Activated T-helper 2 cell treated with anti-CD3 and anti-CD28 coated beads, Interferon-gamma antibody, Interleukin-2, Interleukin-4, amounts not matched to agents 10 μg/mL and 5 μg/mL and 100 μg/mL, durations not matched to agents 14 hours and 24 hours and 36 hours (primary cell): ENCODE measurements around the gene TRAPPC3L. TPM values are rescaled to one million over a fixed set of nuclear protein-coding genes. Genes with fewer than 3 reads are reported as not detected.

ENCODE experiments used
- DNase-seq: peaks from one replicate; pipeline ENCODE4 v3.0.0; 2021; ENCODE audit warnings: low spot score
- H3K27ac Mint-ChIP-seq: one replicate; pipeline ENCODE4 v1.8.0; 2021; ENCODE audit warnings: mixed read lengths
- H3K27me3 Mint-ChIP-seq: one replicate; pipeline ENCODE4 v1.8.0; 2021; ENCODE audit warnings: low read depth, mixed read lengths
- H3K36me3 Mint-ChIP-seq: one replicate; pipeline ENCODE4 v1.8.0; 2021; ENCODE audit warnings: low read depth, mixed read lengths
- H3K4me1 Mint-ChIP-seq: one replicate; pipeline ENCODE4 v1.8.0; 2021; ENCODE audit warnings: low read depth, mixed read lengths
- H3K4me3 Mint-ChIP-seq: one replicate; pipeline ENCODE4 v1.8.0; 2021; ENCODE audit warnings: low read depth, mild to moderate bottlenecking, moderate library complexity, mixed read lengths
- H3K9me3 Mint-ChIP-seq: one replicate; pipeline ENCODE4 v1.8.0; 2021; ENCODE audit warnings: mixed read lengths
- intact Hi-C: fragments of 100-400 bp; cut with micrococcal nuclease; formaldehyde crosslinking; loops from one replicate; pipeline ENCODE4 v1.15.1; 2023
- total RNA-seq: library from RNA; stranded (reverse); gene quantifications from 2 replicates; pipeline ENCODE4 v1.2.3, GENCODE V29; 2022

Gene TRAPPC3L
- total RNA-seq, 1 donor from 2014 or later = not detected

DNA sequence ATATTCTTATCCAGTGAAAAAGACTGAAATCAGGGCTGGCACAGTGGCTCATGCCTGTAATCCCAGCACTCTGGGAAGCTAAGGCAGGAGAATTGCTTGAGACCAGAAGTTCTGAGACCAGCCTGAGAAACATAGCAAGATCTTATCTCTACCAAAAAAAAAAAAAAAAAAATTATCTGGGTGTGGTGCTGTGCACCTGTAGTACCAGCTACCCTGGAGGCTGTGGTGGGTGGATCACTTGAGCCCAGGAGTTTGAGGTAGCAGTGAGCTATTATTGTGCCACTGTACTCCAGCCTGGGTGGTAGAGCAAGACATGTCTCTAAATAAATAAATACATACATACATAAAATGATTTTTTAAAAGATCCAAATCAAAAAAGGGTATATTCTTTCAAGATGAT, 78.0 kb downstream of the TRAPPC3L start:
- Mint-ChIP-seq H3K36me3 (peaks cover 8% of the 10 kb centered on the region), H3K27me3 (peaks cover 41% of the 10 kb centered on the region), H3K9me3 (no peaks in the 10 kb centered on the region), H3K4me3 (no peak overlapping the region), H3K27ac (no peak overlapping the region), H3K4me1 (peaks cover 30% of the 10 kb centered on the region)
- no peak for DNase-seq
- intact Hi-C loops = no loop called here

DNA sequence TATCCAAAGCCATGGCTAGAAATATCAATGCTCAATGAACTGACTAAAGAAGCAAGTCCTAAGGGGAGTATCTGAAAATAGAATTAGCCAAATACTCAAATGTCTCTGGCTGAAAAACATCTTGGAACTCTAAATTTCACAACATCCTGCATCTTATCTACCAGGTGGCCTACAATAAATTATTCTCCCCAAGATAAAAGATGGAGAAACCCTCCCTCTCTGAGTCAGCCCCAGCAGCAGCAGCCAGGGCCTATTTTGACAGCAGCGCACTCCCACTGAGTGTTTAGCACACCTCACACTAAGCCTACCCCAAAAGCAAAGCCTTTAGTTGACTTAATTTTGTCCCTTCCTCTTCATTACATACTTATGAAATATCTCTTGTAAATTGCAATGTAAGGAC, 78.4 kb downstream of the TRAPPC3L start:
- intact Hi-C loops = no loop called here
- peaks cover 31% of the 10 kb centered on the region for H3K4me1 Mint-ChIP-seq
- H3K27ac Mint-ChIP-seq = no peak overlapping the region
- H3K27me3 Mint-ChIP-seq = peaks cover 41% of the 10 kb centered on the region
- no peak for DNase-seq
- no peak overlapping the region for H3K4me3 Mint-ChIP-seq
- H3K9me3 Mint-ChIP-seq = no peaks in the 10 kb centered on the region
- peaks cover 8% of the 10 kb centered on the region for H3K36me3 Mint-ChIP-seq

DNA sequence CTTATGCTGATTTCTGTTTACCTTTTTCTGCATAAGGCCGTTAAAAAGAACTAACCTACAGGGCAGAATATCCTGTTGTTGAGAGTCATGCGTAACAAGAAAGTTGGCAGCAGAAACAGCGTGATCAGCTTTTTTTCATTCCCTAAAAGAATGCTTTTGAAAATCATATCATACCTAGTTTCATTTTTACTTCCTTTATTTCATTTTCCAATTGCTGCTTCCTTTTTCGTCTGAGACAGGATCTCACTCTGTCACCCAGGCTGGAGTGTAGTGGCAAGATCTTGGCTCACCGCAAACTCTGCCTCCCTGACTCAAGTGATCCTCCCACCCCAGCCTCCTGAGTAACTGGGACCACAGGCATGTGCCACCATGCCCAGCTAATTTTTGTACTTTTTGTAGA, 80.2 kb downstream of the TRAPPC3L start:
- intact Hi-C loops = no loop called here
- Mint-ChIP-seq H3K4me1 (peaks cover 43% of the 10 kb centered on the region), H3K36me3 (peaks cover 15% of the 10 kb centered on the region), H3K27me3 (peaks cover 40% of the 10 kb centered on the region), H3K27ac (no peak overlapping the region), H3K9me3 (peaks cover 6% of the 10 kb centered on the region), H3K4me3 (no peak overlapping the region)
- DNase-seq = no peak

DNA sequence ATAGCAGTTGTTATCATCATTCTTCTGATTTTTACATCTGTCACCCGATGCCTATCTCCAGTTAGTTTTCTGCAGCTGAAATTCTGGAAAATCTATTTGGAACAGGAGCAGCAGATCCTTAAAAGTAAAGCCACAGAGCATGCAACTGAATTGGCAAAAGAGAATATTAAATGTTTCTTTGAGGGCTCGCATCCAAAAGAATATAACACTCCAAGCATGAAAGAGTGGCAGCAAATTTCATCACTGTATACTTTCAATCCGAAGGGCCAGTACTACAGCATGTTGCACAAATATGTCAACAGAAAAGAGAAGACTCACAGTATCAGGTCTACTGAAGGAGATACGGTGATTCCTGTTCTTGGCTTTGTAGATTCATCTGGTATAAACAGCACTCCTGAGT, 82.2 kb downstream of the TRAPPC3L start:
- DNase-seq = no peak
- peaks cover 15% of the 10 kb centered on the region for H3K36me3 Mint-ChIP-seq
- no peak overlapping the region for H3K27ac Mint-ChIP-seq
- H3K27me3 Mint-ChIP-seq = peaks cover 37% of the 10 kb centered on the region
- H3K9me3 Mint-ChIP-seq = peaks cover 6% of the 10 kb centered on the region
- H3K4me1 Mint-ChIP-seq = peaks cover 52% of the 10 kb centered on the region
- intact Hi-C loops = no loop called here
- H3K4me3 Mint-ChIP-seq = peak overlapping the region; percentile 73

DNA sequence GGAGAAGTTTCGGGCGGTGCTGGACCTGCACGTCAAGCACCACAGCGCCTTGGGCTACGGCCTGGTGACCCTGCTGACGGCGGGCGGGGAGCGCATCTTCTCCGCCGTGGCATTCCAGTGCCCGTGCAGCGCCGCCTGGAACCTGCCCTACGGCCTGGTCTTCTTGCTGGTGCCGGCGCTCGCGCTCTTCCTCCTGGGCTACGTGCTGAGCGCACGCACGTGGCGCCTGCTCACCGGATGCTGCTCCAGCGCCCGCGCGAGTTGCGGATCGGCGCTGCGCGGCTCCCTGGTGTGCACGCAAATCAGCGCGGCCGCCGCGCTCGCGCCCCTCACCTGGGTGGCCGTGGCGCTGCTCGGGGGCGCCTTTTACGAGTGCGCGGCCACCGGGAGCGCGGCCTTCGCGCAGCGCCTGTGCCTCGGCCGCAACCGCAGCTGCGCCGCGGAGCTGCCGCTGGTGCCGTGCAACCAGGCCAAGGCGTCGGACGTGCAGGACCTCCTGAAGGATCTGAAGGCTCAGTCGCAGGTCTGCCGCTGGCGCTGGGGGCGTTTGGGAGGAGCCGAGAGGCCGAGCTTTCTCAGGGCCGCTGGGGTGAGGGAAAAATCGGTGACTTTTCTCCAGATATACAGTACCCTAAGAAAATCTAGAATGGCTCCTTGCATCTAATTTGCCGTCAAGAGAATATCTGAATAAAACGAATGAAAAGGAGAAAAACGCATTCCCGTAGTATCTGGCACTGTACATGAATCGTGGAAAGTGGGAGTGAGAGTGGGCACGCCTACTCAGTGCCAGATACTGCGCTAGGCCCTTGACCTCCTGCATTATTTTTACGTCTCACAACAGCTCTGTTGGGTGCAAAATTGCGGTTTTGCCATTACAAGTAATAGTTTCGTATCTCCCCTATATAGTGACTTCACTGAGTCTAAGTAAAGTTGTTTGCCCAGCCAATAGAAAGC, 83.3 kb downstream of the TRAPPC3L start:
- Mint-ChIP-seq H3K4me3 (peak overlapping the region; percentile 73), H3K36me3 (peaks cover 15% of the 10 kb centered on the region), H3K27ac (peak overlapping the region; percentile 28), H3K9me3 (peaks cover 6% of the 10 kb centered on the region), H3K4me1 (peaks cover 55% of the 10 kb centered on the region), H3K27me3 (peaks cover 31% of the 10 kb centered on the region)
- intact Hi-C loops = loop anchor here (2.0 kb wide), 1 partner anchor 17 kb away; no protein-coding TSS in a partner anchor
- DNase-seq = peak; percentile 50

DNA sequence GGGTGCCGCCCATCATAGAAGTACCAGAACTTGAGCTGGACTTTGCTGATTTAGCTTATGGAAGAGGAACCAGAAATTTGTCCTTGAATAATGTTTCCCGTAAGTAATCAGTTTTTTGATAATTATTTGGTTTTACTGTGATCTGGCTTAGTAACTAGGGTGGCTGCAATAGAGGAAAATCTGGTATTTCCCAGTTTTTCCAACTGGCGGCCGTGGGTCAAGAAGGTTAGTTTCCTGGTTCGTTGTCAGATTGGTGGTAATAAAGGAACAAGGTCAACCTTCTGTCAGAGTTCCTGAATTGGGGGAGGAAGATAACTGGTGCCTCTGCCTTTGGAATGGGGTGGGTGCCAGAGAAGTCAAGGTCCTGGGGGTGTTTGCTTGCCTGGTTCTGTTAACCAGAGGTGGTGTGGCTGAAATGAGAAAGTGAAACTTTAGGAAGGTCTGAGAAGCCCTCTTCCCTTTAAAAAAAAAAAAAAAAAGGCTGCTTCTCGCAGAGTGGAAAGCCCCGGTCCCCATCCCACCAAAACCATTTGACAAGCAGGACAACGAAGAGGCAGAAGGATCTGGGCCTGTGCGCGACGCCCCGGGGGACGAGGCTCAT, 84.1 kb downstream of the TRAPPC3L start, which contains the start of gene CALHM6:
Gene CALHM6, plus strand, starts transcription at position 45 of the 601 bp plus-strand sequence. Its CDS starts 555 bp downstream, at position 600.
- Mint-ChIP-seq H3K4me3 (peak within 1 kb of the TSS; percentile 57), H3K4me1 (peaks cover 60% of the 10 kb centered on the region), H3K27me3 (peaks cover 28% of the 10 kb centered on the region), H3K27ac (peak within 1 kb of the TSS; percentile 28), H3K36me3 (peaks cover 15% of the 10 kb centered on the region), H3K9me3 (peaks cover 6% of the 10 kb centered on the region)
- no peak for DNase-seq
- intact Hi-C loops = loop anchor here (2.0 kb wide), 1 partner anchor 17 kb away; no protein-coding TSS in a partner anchor

DNA sequence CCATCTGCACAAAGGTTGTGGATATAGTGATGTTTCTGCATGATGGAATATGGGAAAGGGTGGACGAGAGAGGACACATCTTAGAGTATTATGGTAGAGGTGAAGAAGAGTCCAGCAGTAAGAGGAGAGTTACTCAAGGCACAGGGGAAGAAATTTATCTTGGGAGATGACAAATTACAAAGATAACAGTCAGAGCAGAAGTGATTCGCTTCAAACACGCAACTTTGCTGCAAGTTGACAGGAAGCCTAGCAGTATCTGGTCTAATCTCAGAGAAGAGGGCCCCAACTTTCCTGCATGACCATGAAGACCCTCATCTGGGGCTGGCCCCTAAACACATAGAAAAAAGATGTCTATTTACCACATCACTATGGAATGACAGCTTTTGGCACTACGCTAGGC, 85.6 kb downstream of the TRAPPC3L start:
- Mint-ChIP-seq H3K4me1 (peaks cover 55% of the 10 kb centered on the region), H3K9me3 (peaks cover 6% of the 10 kb centered on the region), H3K27ac (no peak overlapping the region), H3K27me3 (peaks cover 31% of the 10 kb centered on the region), H3K36me3 (peaks cover 15% of the 10 kb centered on the region), H3K4me3 (no peak overlapping the region)
- intact Hi-C loops = loop anchor here (2.0 to 5.0 kb wide), 2 partner anchors 15 to 178 kb away; no protein-coding TSS in a partner anchor
- DNase-seq = no peak

DNA sequence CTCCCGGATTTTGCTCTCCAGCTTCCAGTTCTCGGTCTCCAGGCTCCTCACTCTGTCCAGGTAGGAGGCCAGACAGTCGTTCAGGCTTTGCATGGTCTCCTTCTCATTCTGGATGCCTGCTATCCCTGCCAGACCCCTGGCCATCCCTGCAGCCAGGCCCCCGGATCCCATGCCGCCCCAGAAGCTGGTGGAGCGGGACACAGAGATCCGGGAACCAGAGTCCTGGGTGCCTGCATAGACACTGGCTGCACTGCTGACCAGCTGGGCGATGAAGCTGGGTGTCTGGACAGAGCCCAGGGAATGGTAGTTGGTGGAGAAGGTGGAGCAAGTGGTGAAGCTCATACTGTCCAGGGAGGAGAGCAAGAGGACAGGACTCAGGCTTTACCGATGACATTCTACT, 87.2 kb downstream of the TRAPPC3L start:
- Mint-ChIP-seq H3K9me3 (peaks cover 6% of the 10 kb centered on the region), H3K27me3 (peaks cover 33% of the 10 kb centered on the region), H3K4me1 (peaks cover 47% of the 10 kb centered on the region)

DNA sequence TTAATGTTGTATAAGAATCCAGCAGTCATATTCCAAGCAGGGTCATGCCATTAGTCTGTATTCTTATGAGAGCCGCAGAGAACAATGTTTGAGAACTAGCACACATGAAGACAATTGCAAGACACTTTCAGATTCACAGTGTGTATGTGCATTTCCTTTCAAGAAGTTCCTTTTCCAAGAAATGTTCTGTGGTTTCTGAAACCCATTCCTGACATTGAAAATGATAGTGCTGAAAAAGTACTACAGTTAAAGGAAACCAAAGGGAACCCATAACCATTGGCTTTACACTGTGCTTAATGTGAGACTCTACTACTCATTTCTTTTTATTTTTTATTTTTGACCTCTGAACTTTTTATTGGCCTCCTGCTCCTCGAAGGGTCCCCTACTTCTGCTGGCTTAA, 88.6 kb downstream of the TRAPPC3L start:
- Mint-ChIP-seq H3K4me3 (no peak overlapping the region), H3K36me3 (peaks cover 9% of the 10 kb centered on the region), H3K4me1 (peaks cover 38% of the 10 kb centered on the region), H3K9me3 (peaks cover 6% of the 10 kb centered on the region), H3K27ac (no peak overlapping the region), H3K27me3 (peaks cover 30% of the 10 kb centered on the region)
- no peak for DNase-seq
- intact Hi-C loops = loop anchor here (5.0 kb wide), 1 partner anchor 175 kb away; no protein-coding TSS in a partner anchor

More for the DNA sequence above, 87.2 kb downstream of the TRAPPC3L start:
- Mint-ChIP-seq H3K27ac (no peak overlapping the region), H3K36me3 (peaks cover 14% of the 10 kb centered on the region), H3K4me3 (no peak overlapping the region)
- intact Hi-C loops = loop anchor here (5.0 kb wide), 1 partner anchor 176 kb away; no protein-coding TSS in a partner anchor
- no peak for DNase-seq

DNA sequence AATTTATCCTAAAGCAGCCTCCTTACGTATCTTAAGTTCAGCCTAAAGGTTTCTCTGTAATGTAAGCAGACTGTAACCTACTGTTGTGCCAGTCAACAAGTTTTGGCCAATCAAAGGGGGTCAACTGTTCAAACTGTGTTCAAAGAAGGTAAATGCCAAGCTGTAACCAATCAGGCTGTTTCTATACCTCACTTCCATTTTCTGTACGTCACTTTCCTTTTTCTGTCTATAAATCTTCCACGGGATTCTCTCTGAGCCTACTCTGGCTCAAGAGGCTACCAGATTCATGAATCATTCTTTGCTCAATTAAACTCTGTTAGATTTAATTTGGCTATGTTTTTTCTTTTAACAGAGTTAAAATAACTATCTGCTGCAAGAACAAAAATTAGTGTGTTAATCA, 89.4 kb downstream of the TRAPPC3L start:
- Mint-ChIP-seq H3K27me3 (peaks cover 28% of the 10 kb centered on the region), H3K27ac (no peak overlapping the region), H3K4me3 (no peak overlapping the region), H3K4me1 (peaks cover 36% of the 10 kb centered on the region), H3K36me3 (peaks cover 6% of the 10 kb centered on the region), H3K9me3 (peaks cover 2% of the 10 kb centered on the region)
- intact Hi-C loops = loop anchor here (5.0 kb wide), 1 partner anchor 174 kb away; no protein-coding TSS in a partner anchor
- DNase-seq = no peak

DNA sequence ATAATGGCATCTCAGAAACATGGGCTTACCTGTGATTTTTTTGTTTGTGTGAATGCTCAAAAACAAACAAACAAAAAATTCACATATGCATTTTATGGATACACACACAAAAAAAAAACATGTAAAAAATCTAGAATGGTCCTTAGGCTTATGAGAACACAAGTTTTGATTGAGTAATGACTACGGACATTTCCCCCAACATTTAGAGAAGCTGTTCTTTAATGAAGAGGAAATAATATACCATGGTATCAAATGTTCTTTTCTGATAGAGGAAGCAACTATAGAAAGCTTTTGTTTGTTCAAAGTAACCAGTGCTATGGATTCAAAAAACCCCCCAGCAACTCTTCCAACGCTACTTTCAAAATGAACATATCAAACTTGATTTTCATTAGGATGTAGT, 93.0 kb downstream of the TRAPPC3L start:
- Mint-ChIP-seq H3K36me3 (peaks cover 3% of the 10 kb centered on the region), H3K4me3 (no peak overlapping the region), H3K9me3 (no peaks in the 10 kb centered on the region), H3K27ac (no peak overlapping the region), H3K27me3 (peaks cover 32% of the 10 kb centered on the region), H3K4me1 (peaks cover 31% of the 10 kb centered on the region)
- DNase-seq = no peak
- intact Hi-C loops = no loop called here

DNA sequence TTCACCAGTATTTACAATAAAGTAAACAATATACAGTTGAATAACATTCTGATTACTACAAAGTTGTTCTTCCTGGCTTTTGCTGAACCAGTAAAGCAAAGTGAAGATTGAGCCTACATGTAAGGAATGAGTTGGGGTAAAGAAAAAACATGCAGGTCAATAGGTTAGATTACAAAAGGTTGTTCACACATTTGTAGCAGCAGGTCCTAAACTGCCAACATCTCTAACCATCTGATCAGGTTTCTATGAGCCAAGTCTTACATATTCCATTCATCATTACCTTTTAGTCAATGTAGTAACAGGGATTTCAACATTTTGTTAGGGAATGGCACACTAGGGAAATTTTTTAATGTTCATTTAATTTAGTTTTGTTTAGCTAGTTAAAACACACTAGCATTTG, 93.6 kb downstream of the TRAPPC3L start:
- peaks cover 29% of the 10 kb centered on the region for H3K4me1 Mint-ChIP-seq
- peaks cover 32% of the 10 kb centered on the region for H3K27me3 Mint-ChIP-seq
- no peak overlapping the region for H3K27ac Mint-ChIP-seq
- peaks cover 3% of the 10 kb centered on the region for H3K36me3 Mint-ChIP-seq
- no peaks in the 10 kb centered on the region for H3K9me3 Mint-ChIP-seq
- intact Hi-C loops = loop anchor here (1.0 kb wide), 1 partner anchor 24 kb away; no protein-coding TSS in a partner anchor
- no peak for DNase-seq
- H3K4me3 Mint-ChIP-seq = no peak overlapping the region
